PC-9 (cell line): ENCODE measurements around the gene BICC1. TPM values are rescaled to one million over a fixed set of nuclear protein-coding genes. Genes with fewer than 3 reads are reported as not detected.

Source experiments
- BruUV-seq: library from RNA; stranded (reverse); fragments of 400-500 nt; replicated peaks from 2 replicates; lab custom pipeline; 2021; lab: Mats Ljungman, UMichigan
- CTCF ChIA-PET: fragments of 300-600 bp; sonication (Branson Sonifier 250); formaldehyde crosslinking; loops from one replicate; lab custom pipeline; 2022; ENCODE audit warnings: antibody characterized with exemption; lab: Charles Lee
- POLR2A ChIA-PET: fragments of 300-600 bp; sonication (Branson Sonifier 250); formaldehyde crosslinking; loops from one replicate; lab custom pipeline; 2022; ENCODE audit warnings: antibody characterized with exemption; ENCODE audit not compliant: unreplicated experiment; lab: Charles Lee
- DNase-seq, 2 experiments: peaks; one replicate each; pipeline versions ENCODE4 v3.0.0 to v3.0.0-alpha.2; 2015 to 2022; ENCODE audit warnings: mixed read lengths in 1 of 2
- H2AFZ ChIP-seq: fragments of 200-600 bp; sonication (generic); 2 replicates; pipeline ENCODE4 v1.8.1; 2017; ENCODE audit warnings: antibody characterized with exemption
- H3F3A ChIP-seq: fragments of 200-600 bp; sonication (generic); 2 replicates; pipeline ENCODE4 v1.8.1; 2017; ENCODE audit warnings: antibody characterized with exemption, mild to moderate bottlenecking, low read depth; ENCODE audit not compliant: insufficient read depth
- H3K27ac ChIP-seq: fragments of 200-600 bp; sonication (generic); 2 replicates; pipeline ENCODE4 v1.6.1; 2016; ENCODE audit warnings: mixed run types
- H3K27me3 ChIP-seq: fragments of 200-600 bp; sonication (generic); 2 replicates; pipeline ENCODE4 v1.6.1; 2016; ENCODE audit warnings: low read depth, mixed run types; ENCODE audit not compliant: insufficient read depth
- H3K36me3 ChIP-seq: fragments of 200-600 bp; sonication (generic); 2 replicates; pipeline ENCODE4 v1.6.1; 2016; ENCODE audit warnings: low read depth, mixed run types
- H3K4me1 ChIP-seq: fragments of 200-600 bp; sonication (generic); replicated peaks from 2 replicates; pipeline ENCODE4 v1.6.1; 2016; ENCODE audit warnings: mixed run types; ENCODE audit not compliant: insufficient read depth
- H3K4me2 ChIP-seq: fragments of 200-600 bp; sonication (generic); 2 replicates; pipeline ENCODE4 v1.6.1; 2017; ENCODE audit warnings: mixed run types
- H3K4me3 ChIP-seq: fragments of 200-600 bp; sonication (generic); 2 replicates; pipeline ENCODE4 v1.6.1; 2016; ENCODE audit warnings: mixed run types
- H3K79me2 ChIP-seq: fragments of 200-600 bp; sonication (generic); 2 replicates; pipeline ENCODE4 v1.6.1; 2017; ENCODE audit warnings: low read depth, mixed run types
- H3K9me2 ChIP-seq: fragments of 200-600 bp; sonication (generic); 2 replicates; pipeline ENCODE4 v1.8.1; 2017; ENCODE audit warnings: mild to moderate bottlenecking; ENCODE audit not compliant: insufficient read depth
- H3K9me3 ChIP-seq: fragments of 200-600 bp; sonication (generic); 2 replicates; pipeline ENCODE4 v1.8.1; 2016; ENCODE audit warnings: low read depth; ENCODE audit not compliant: insufficient read depth
- H4K20me1 ChIP-seq: fragments of 200-600 bp; sonication (generic); 2 replicates; pipeline ENCODE4 v1.8.1; 2017; ENCODE audit not compliant: insufficient read depth
- CTCF ChIP-seq: fragments of 200-600 bp; sonication (generic); conservative IDR thresholded peaks from 2 replicates; pipeline ENCODE4 v1.6.1; 2017; ENCODE audit warnings: mixed run types, antibody characterized with exemption, mild to moderate bottlenecking, moderate library complexity
- EZH2 ChIP-seq: fragments of 200-600 bp; sonication (generic); IDR thresholded peaks from 2 replicates; pipeline ENCODE4 v1.8.0; 2017; ENCODE audit warnings: antibody characterized with exemption, low read depth
- intact Hi-C: fragments of 100-400 bp; cut with micrococcal nuclease; formaldehyde crosslinking; loops from one replicate; pipeline ENCODE4 v1.10.0; 2022; ENCODE audit not compliant: unreplicated experiment
- total RNA-seq: library from RNA; stranded (reverse); gene quantifications from 2 replicates; pipeline ENCODE4 v1.2.3, GENCODE V29; 2021

BICC1 gene
- total RNA-seq, 1 experiment from 2014 or later, result not detected

- intact Hi-C loops, result no loop called here
- H3K36me3 ChIP-seq, result no peaks in the 10 kb centered on the region
- TF ChIP-seq EZH2 (no peak), CTCF (no peak)
- no peaks in the 10 kb centered on the region for H3K9me2 ChIP-seq
- H4K20me1 ChIP-seq, result no peaks in the 10 kb centered on the region
- H3K4me3 ChIP-seq, result no peak overlapping the region
- ChIA-PET CTCF (no interaction called here), POLR2A (no interaction called here)
- BruUV-seq, result no TSS peak
- H3K4me1 ChIP-seq, result no peaks in the 10 kb centered on the region
- H3K27me3 ChIP-seq, result 0 out of 2 replicates have a peak, but pooled peaks cover 12% of the 10 kb centered on the region
- no peak for DNase-seq
- H3K79me2 ChIP-seq, result no peaks in the 10 kb centered on the region
- no peak overlapping the region for H3K27ac ChIP-seq
- no peaks in the 10 kb centered on the region for H3F3A ChIP-seq
- H3K9me3 ChIP-seq, result no peaks in the 10 kb centered on the region
- H3K4me2 ChIP-seq, result no peak overlapping the region
- no peak overlapping the region for H2AFZ ChIP-seq
These were observed 64.7 kb downstream of the BICC1 start for GRCh38 chr10:58577437-58577777.

- no peak overlapping the region for H3K4me3 ChIP-seq
- no peaks in the 10 kb centered on the region for H3F3A ChIP-seq
- no peak overlapping the region for H3K27ac ChIP-seq
- no peaks in the 10 kb centered on the region for H3K9me3 ChIP-seq
- no peak overlapping the region for H2AFZ ChIP-seq
- 0 out of 2 replicates have a peak, but pooled peaks cover 12% of the 10 kb centered on the region for H3K27me3 ChIP-seq
- no peaks in the 10 kb centered on the region for H3K79me2 ChIP-seq
- no peaks in the 10 kb centered on the region for H3K36me3 ChIP-seq
- TF ChIP-seq EZH2, result no peak
- no peak for TF ChIP-seq CTCF
- H4K20me1 ChIP-seq, result no peaks in the 10 kb centered on the region
- no TSS peak for BruUV-seq
- DNase-seq, result no peak
- H3K4me2 ChIP-seq, result no peak overlapping the region
- ChIA-PET CTCF (no interaction called here), POLR2A (no interaction called here)
- H3K9me2 ChIP-seq, result no peaks in the 10 kb centered on the region
- intact Hi-C loops, result no loop called here
- H3K4me1 ChIP-seq, result no peaks in the 10 kb centered on the region
These were observed 65.7 kb downstream of the BICC1 start for GRCh38 chr10:58578366-58578765.

GRCh38 chr10:58579011-58579655, 66.5 kb downstream of the BICC1 start:
- TF ChIP-seq CTCF (no peak), EZH2 (no peak)
- Histone ChIP-seq H3K27ac (no peak overlapping the region), H3K9me3 (no peaks in the 10 kb centered on the region), H3K27me3 (0 out of 2 replicates have a peak, but pooled peaks cover 12% of the 10 kb centered on the region), H3K4me2 (no peak overlapping the region), H3K4me3 (no peak overlapping the region), H2AFZ (no peak overlapping the region), H3K4me1 (no peaks in the 10 kb centered on the region), H3K36me3 (no peaks in the 10 kb centered on the region), H4K20me1 (no peaks in the 10 kb centered on the region), H3K9me2 (no peaks in the 10 kb centered on the region), H3F3A (no peaks in the 10 kb centered on the region), H3K79me2 (no peaks in the 10 kb centered on the region)
- BruUV-seq, result no TSS peak
- CTCF ChIA-PET, result no interaction called here
- POLR2A ChIA-PET, result no interaction called here
- DNase-seq, result no peak
- intact Hi-C loops, result no loop called here
